Cardiac fibroblast (primary cell): ENCODE measurements around the gene PITX1.
A peak's percentile ranks its signal among the peaks of the same experiment; 100 is the strongest.

ENCODE experiments used
- DNase-seq, 2 donors: peaks; one replicate each; pipeline versions ENCODE4 v3.0.0 to v3.0.0-alpha.2; 2010; ENCODE audit warnings: low read depth in 2 of 2
- H3K4me3 ChIP-seq, 2 donors: replicated peaks in 1 of 2; 1 replicate in 1 of 2; 2 replicates in 1 of 2; pipeline ENCODE4 v1.5.1; 2011; ENCODE audit warnings: low read depth in 2 of 2, low read length in 2 of 2, mild to moderate bottlenecking in 2 of 2, moderate library complexity in 1 of 2
- TF ChIP-seq, protein P1 (sequence below): IDR thresholded peaks from one replicate; pipeline ENCODE4 v1.5.1; 2011; ENCODE audit warnings: low read depth, mild to moderate bottlenecking, low read length, inconsistent platforms

Gene PITX1

DNA sequence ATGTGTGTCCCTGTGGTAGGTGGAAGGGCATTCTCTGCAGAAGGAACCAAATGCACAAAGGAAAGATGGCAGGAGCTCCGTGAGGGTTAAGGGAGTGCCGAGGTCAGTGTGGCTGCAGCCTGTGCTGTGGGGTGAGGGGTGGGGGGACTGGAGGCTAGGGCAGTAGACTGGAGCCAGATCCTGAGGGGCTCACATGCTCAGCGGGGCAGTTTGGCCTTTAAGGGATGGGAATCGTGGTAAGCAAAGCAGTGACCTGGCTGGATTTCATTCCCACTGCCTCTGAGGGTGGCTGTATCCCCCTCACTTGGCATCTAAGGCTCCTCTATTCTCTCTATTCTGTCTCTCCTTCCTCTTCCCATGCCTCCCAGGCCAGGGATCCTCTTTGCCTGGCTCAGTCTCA lies 15.6 kb downstream of the PITX1 start:
- no peak overlapping the region for H3K4me3 ChIP-seq
- TF ChIP-seq, protein P1, sequence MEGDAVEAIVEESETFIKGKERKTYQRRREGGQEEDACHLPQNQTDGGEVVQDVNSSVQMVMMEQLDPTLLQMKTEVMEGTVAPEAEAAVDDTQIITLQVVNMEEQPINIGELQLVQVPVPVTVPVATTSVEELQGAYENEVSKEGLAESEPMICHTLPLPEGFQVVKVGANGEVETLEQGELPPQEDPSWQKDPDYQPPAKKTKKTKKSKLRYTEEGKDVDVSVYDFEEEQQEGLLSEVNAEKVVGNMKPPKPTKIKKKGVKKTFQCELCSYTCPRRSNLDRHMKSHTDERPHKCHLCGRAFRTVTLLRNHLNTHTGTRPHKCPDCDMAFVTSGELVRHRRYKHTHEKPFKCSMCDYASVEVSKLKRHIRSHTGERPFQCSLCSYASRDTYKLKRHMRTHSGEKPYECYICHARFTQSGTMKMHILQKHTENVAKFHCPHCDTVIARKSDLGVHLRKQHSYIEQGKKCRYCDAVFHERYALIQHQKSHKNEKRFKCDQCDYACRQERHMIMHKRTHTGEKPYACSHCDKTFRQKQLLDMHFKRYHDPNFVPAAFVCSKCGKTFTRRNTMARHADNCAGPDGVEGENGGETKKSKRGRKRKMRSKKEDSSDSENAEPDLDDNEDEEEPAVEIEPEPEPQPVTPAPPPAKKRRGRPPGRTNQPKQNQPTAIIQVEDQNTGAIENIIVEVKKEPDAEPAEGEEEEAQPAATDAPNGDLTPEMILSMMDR: no peak
- no peak for DNase-seq

DNA sequence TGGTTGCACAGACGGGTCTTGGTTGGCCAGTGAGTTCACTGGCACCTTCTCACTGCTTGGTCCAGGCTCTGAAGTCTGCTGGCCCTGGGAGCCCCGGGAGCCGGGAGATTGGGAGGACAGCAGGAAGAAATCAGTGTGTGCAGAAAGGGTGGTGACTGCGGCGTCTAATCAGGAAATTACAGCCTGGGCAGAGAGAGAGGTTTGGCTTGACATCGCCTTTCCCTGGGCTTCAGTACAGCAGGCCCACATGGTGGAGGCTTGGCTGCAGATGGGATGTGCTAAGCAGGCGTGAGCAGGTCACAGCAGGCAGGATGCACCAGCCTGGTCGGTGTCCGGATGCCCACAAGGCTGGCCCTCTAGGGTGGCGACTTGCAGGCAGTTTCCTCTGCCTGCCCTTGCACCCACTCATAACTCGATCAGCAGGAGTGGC lies 17.2 kb downstream of the PITX1 start:
- DNase-seq: no peak
- H3K4me3 ChIP-seq: no peak overlapping the region
- TF ChIP-seq, protein P1: no peak

- no peak for DNase-seq
- no peak overlapping the region for H3K4me3 ChIP-seq
- TF ChIP-seq, protein P1: no peak
Observed at GRCh38 chr5:135015942-135016341, 18.1 kb downstream of the PITX1 start.

GRCh38 chr5:135013947-135014570 lies 20.0 kb downstream of the PITX1 start:
- no peak overlapping the region for H3K4me3 ChIP-seq
- TF ChIP-seq, protein P1: no peak
- DNase-seq: peak in 1 of 2 donors; percentile 55

DNA sequence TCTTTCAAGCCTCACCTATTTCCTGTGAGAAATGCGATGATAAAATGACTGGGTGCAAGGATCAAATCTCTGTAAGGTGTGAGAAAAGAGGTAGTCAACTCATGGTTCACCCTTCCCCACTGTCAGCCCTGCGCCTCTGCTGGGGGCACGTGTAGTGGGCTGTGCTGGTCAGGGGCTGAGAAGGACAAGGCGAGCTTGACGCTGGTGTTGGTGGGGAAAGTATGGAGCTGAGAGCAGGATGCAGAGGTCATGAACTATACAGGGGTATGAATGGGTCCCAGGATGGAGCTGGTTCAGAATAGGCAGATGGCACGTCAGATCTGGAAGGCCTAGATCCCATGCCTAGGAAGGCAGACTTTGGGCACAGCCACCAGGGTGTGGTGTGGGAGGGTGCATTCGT lies 20.6 kb downstream of the PITX1 start:
- TF ChIP-seq, protein P1: no peak
- no peak for DNase-seq
- H3K4me3 ChIP-seq: no peak overlapping the region

DNA sequence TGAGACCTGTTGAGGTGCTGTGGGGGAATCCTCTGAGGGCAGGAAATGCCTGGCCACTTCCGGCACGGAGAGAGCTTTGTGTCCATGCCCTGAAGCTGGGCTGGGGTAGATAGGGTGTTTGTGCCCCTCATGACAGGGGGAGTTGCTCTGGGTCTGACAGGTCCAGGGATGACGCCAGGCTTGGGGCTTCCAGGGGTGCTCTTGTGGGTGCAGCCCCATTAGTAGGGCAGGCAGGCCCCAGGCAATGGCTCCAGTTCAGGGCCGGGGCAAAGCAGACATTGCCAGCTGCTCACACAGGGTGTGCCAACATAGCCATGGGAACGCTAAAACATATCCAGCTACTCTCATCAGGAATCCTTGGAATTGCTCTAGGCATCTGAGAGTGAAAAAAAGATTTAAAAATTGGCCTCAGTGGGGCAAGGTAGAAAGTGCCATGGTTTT lies 21.1 kb downstream of the PITX1 start:
- TF ChIP-seq, protein P1: no peak

More for the DNA sequence above, 21.1 kb downstream of the PITX1 start:
- DNase-seq: no peak
- H3K4me3 ChIP-seq: no peak overlapping the region
